ENCODE results near the gene C1orf115.

The C1orf115 gene

GRCh38 chr1:220690140-220691052 lies at the start of gene C1orf115:
TSS of gene C1orf115 (plus strand) at chr1:220690363. CDS start at chr1:220690403, 40 bp downstream.
- Histone ChIP-seq H3K4me3 (peak within 1 kb of the TSS; percentile 66 to 70), H3K36me3 (no peaks in the 10 kb centered on the region), H3K27ac (peak within 1 kb of the TSS; percentile 36 to 41), H3K9me3 (no peaks in the 10 kb centered on the region), H3K27me3 (no peaks in the 10 kb centered on the region), H3K4me1 (peaks cover 0 to 15% (median 5%) of the 10 kb centered on the region in 4 donors)
- intact Hi-C loops (cut with DNase I; ENCODE audit: low total_unique reads) = loop anchor here (5.0 kb wide), 1 partner anchor 42 kb away; no protein-coding TSS in a partner anchor
- DNase-seq = peak; percentile 66 to 80
- TF ChIP-seq, protein P1, sequence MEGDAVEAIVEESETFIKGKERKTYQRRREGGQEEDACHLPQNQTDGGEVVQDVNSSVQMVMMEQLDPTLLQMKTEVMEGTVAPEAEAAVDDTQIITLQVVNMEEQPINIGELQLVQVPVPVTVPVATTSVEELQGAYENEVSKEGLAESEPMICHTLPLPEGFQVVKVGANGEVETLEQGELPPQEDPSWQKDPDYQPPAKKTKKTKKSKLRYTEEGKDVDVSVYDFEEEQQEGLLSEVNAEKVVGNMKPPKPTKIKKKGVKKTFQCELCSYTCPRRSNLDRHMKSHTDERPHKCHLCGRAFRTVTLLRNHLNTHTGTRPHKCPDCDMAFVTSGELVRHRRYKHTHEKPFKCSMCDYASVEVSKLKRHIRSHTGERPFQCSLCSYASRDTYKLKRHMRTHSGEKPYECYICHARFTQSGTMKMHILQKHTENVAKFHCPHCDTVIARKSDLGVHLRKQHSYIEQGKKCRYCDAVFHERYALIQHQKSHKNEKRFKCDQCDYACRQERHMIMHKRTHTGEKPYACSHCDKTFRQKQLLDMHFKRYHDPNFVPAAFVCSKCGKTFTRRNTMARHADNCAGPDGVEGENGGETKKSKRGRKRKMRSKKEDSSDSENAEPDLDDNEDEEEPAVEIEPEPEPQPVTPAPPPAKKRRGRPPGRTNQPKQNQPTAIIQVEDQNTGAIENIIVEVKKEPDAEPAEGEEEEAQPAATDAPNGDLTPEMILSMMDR (IDR thresholded peaks at IDR 0.05) = peak; percentile 91 to 99

DNA sequence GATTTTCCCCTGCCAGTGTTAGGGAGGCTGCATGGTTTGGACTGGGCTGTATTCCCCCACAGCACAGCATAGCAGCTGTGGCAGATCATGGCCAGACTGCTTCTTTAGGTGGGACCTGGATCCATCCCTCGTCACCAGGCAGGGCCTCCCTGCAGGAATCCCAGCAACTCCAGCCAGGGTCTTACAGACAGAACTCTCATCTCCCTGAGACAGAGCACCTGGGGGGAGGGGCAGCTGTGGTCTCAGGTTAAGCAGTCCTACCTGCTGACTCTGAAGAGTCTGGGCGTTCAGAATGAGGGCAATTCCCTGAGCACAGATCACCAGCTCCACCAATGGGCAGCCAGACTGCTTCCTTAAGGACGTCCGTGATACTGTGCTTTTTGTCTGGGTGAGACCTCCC lies 47.9 kb upstream of the C1orf115 start:
- Histone ChIP-seq H3K4me1 (no peaks in the 10 kb centered on the region), H3K9me3 (no peaks in the 10 kb centered on the region), H3K36me3 (peaks cover 0 to 31% (median 22%) of the 10 kb centered on the region in 3 donors), H3K27ac (no peak overlapping the region), H3K4me3 (no peak overlapping the region), H3K27me3 (no peaks in the 10 kb centered on the region)
- intact Hi-C loops (cut with DNase I; ENCODE audit: low total_unique reads) = no loop called here
- TF ChIP-seq, protein P1 (IDR thresholded peaks at IDR 0.05) = no peak
- DNase-seq = no peak

GRCh38 chr1:220652995-220653394 lies 37.2 kb upstream of the C1orf115 start:
- peaks cover 34 to 45% (median 39%) of the 10 kb centered on the region in 3 donors for H3K36me3 ChIP-seq
- no peak for DNase-seq
- H3K27me3 ChIP-seq = no peaks in the 10 kb centered on the region
- H3K27ac ChIP-seq = no peak overlapping the region
- no peaks in the 10 kb centered on the region for H3K9me3 ChIP-seq
- H3K4me3 ChIP-seq = no peak overlapping the region
- no peaks in the 10 kb centered on the region for H3K4me1 ChIP-seq
- TF ChIP-seq, protein P1 (IDR thresholded peaks at IDR 0.05) = no peak
- intact Hi-C loops (cut with DNase I; ENCODE audit: low total_unique reads) = no loop called here

DNA sequence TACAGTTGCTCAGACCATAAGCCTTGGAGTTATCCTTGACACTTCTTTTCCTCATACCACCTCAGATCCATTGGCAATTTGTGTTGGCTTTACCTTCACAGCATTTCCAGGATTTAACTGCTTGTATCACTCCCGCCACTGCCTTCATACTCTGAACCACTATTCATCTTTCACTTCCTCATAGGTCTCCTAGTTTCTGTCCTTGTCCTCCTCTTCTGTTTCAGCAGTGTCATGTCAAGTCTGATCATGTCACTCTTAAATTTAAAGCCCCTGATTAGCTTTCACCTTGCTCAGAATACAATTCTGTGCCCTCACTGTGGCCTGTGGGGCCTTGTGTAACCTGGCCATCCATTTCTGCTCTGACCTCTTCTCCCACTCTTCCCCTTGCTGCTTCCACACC lies 34.7 kb upstream of the C1orf115 start:
- TF ChIP-seq, protein P1 (IDR thresholded peaks at IDR 0.05) = no peak
- Histone ChIP-seq H3K27ac (no peak overlapping the region), H3K4me1 (no peaks in the 10 kb centered on the region), H3K4me3 (no peak overlapping the region), H3K9me3 (no peaks in the 10 kb centered on the region), H3K27me3 (no peaks in the 10 kb centered on the region), H3K36me3 (peaks cover 38 to 43% (median 41%) of the 10 kb centered on the region in 3 donors)
- DNase-seq = no peak
- intact Hi-C loops (cut with DNase I; ENCODE audit: low total_unique reads) = no loop called here

- Histone ChIP-seq H3K4me1 (no peaks in the 10 kb centered on the region), H3K4me3 (no peak overlapping the region), H3K27ac (no peak overlapping the region), H3K27me3 (no peaks in the 10 kb centered on the region), H3K36me3 (peaks cover 38 to 45% (median 43%) of the 10 kb centered on the region in 3 donors), H3K9me3 (no peaks in the 10 kb centered on the region)
- TF ChIP-seq, protein P1 (IDR thresholded peaks at IDR 0.05) = no peak
- DNase-seq = no peak
- intact Hi-C loops (cut with DNase I; ENCODE audit: low total_unique reads) = no loop called here
These were observed 34.0 kb upstream of the C1orf115 start for GRCh38 chr1:220655961-220656740.

Data from tibial artery (tissue), 4 donors.